Fibroblast of peridontal ligament (primary cell): ENCODE data around the gene PHACTR1.
"Not testable (repeated sequence)": the region's sequence is repeated elsewhere in the genome, so short reads cannot be mapped to it uniquely, and the experiment has no call there.

Experiments used
- DNase-seq: peaks from one replicate; pipeline ENCODE4 v3.0.0-alpha.2; 2010; ENCODE audit errors: extremely low read depth

Gene PHACTR1

GRCh38 chr6:13157293-13157692 lies 440.7 kb downstream of the PHACTR1 start:
- DNase-seq = no peak

GRCh38 chr6:13159300-13159699 lies 442.7 kb downstream of the PHACTR1 start:
- no peak for DNase-seq

GRCh38 chr6:13159822-13160221 lies 443.3 kb downstream of the PHACTR1 start:
- DNase-seq = not testable (repeated sequence)

GRCh38 chr6:13163161-13163944 lies 446.8 kb downstream of the PHACTR1 start:
- DNase-seq = no peak

GRCh38 chr6:13164291-13164690 lies 447.7 kb downstream of the PHACTR1 start:
- no peak for DNase-seq

- DNase-seq = no peak
Measured at GRCh38 chr6:13165502-13166172, 449.1 kb downstream of the PHACTR1 start.

- DNase-seq = no peak
Measured at GRCh38 chr6:13166269-13166668, 449.7 kb downstream of the PHACTR1 start.

- no peak for DNase-seq
Measured at GRCh38 chr6:13166916-13167315, 450.3 kb downstream of the PHACTR1 start.

- DNase-seq = no peak
Measured at GRCh38 chr6:13172291-13172690, 455.7 kb downstream of the PHACTR1 start.

GRCh38 chr6:13175087-13175486 lies 458.5 kb downstream of the PHACTR1 start:
- no peak for DNase-seq

- DNase-seq = no peak
Measured at GRCh38 chr6:13175759-13176158, 459.2 kb downstream of the PHACTR1 start.

GRCh38 chr6:13177664-13178063 lies 461.1 kb downstream of the PHACTR1 start:
- no peak for DNase-seq

- DNase-seq = no peak
Measured at GRCh38 chr6:13178107-13178506, 461.5 kb downstream of the PHACTR1 start.

- no peak for DNase-seq
Measured at GRCh38 chr6:13180538-13180937, 464.0 kb downstream of the PHACTR1 start.

GRCh38 chr6:13181393-13181792 lies 464.8 kb downstream of the PHACTR1 start:
- DNase-seq = no peak

- no peak for DNase-seq
Measured at GRCh38 chr6:13183415-13184088, 467.0 kb downstream of the PHACTR1 start.

- DNase-seq = no peak
Measured at GRCh38 chr6:13184089-13184468, 467.5 kb downstream of the PHACTR1 start.

GRCh38 chr6:13184547-13184946 lies 468.0 kb downstream of the PHACTR1 start:
- DNase-seq = no peak

- no peak for DNase-seq
Measured at GRCh38 chr6:13186861-13187260, 470.3 kb downstream of the PHACTR1 start.

GRCh38 chr6:13187692-13188091 lies 471.1 kb downstream of the PHACTR1 start:
- no peak for DNase-seq

- no peak for DNase-seq
Measured at GRCh38 chr6:13188306-13188705, 471.7 kb downstream of the PHACTR1 start.

- DNase-seq = no peak
Measured at GRCh38 chr6:13189710-13190109, 473.1 kb downstream of the PHACTR1 start.

- no peak for DNase-seq
Measured at GRCh38 chr6:13190376-13190775, 473.8 kb downstream of the PHACTR1 start.
